ENCODE results near the gene CAMK2N2. TPM values are rescaled to one million over a fixed set of nuclear protein-coding genes. Genes with fewer than 3 reads are reported as not detected.

CAMK2N2 gene
- total RNA-seq = 0.25 and 0.33 TPM in 2 replicates

DNA sequence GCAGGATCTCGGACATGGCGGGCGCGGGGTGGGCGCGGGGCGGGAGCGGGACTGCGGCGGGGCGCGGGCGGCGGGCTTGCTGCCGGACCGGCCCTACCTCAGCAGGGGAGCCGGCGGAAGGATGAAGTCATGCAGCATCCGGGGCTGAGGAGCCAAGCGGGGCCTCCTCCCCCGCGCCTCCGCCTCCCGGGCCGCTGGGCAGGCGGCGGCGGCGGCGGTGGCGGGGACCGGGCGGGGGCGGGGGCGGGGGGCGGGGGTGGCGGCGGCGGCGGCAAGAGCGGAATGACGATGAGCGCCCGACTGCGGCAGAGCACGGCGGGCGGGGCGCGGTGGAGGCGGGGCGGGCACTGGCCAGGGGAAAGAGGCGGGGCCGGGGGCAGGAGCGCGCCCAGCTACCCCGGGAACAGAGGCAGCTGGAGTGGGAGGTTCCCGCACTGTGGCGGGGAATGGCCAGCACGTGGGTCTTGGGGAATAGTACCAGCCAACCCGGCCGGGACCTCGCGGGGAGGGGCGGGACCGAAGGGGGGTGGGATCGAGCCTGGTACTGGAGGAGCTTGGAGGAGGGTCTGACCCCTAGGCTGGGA is at the start of gene CAMK2N2:
TSS of gene CAMK2N2 (minus strand) at position 284 of the 584 bp plus-strand sequence. CDS start at position 16, 268 bp downstream.

GRCh38 chr3:184298759-184299487 is 37.6 kb upstream of the CAMK2N2 start, which contains the start of gene PSMD2:
TSS of gene PSMD2 (plus strand) at chr3:184299241. CDS start at chr3:184299267, 26 bp downstream.

DNA sequence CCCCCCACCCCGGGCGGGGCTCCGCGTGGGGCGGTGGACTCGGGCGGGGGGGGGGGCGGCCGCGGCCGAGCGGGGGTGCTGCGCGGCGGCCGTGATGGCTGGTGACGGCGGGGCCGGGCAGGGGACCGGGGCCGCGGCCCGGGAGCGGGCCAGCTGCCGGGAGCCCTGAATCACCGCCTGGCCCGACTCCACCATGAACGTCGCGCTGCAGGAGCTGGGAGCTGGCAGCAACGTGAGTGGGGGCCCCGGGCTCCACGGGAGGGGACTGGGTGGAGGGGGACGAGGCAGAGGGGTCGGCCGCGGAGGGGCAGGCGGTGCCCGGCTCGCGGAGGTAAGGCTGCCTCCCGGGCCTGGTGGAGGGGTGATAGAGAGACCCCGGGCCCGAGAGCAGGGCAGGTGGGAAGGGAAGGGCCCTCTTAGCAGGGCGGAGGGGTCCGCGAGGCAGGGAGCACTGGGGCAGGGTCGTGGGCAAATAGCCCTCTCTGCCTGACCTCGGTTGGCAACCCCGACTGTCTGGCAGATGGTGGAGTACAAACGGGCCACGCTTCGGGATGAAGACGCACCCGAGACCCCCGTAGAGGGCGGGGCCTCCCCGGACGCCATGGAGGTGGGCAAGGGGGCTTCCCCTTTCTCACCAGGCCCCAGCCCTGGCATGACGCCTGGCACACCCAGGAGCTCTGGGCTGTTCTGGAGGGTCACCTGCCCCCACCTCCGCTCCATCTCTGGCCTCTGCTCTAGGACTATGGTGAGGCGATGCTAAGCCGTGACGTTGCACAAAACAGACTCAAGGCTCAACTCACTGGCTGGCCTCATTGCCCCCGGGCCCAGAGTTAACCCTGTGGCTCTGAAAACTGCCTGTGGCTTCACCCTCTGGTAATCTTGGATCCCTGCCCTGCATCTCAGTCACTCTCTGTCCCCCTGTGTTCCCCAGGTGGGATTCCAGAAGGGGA is 14.9 kb upstream of the CAMK2N2 start, which contains the start of gene ECE2:
TSS of gene ECE2 (plus strand) at position 62 of the 950 bp plus-strand sequence. CDS start at position 194, 132 bp downstream.

GRCh38 chr3:184249412-184250166 is 11.8 kb downstream of the CAMK2N2 start, which contains the start of gene EEF1AKMT4:
TSS of gene EEF1AKMT4 (plus strand) at chr3:184249672. CDS start at chr3:184249695, 23 bp downstream.

GRCh38 chr3:184248454-184249411 is 12.6 kb downstream of the CAMK2N2 start, which contains the start of gene ALG3:
TSS of gene ALG3 (minus strand) at chr3:184248962. CDS start at chr3:184248940, 22 bp downstream.

DNA sequence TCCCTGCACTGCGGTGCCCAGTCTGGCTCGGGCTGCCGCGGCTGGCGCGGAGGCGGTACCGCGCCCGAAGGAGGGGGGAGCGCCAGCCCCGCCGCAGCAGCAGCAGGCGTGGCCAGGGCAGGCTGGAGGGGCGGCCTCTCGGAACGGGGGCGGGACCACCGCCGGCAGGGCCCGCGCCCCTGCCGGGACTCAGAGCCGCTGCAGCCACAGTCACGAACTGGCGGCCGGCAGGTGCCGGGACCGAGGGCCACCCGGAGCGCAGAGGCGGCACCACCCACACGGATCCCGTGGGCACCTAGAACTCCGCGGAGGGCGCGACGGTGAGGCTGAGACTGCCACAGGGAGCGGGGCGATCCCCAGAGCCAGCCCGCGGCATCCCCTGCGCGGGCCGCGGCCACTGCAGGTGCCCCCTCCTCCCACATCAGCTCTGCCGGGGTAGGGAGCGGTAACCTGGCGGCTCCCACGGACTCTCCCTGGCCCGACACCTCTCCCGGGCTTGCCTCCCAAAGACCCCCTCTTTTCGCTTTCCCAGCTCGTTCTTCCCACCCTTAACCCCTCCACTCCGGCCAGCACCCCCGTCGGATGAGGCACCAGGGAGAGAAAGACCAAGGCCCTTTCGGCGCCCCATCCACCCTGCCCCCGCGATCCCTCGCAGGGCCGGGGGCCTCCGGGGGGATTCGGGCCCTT is 31.8 kb downstream of the CAMK2N2 start, which contains the start of gene VWA5B2:
TSS of gene VWA5B2 (plus strand) at position 192 of the 687 bp plus-strand sequence. CDS start 944 bp downstream, outside the sequence.

Other genes starting within 250 kb of the CAMK2N2 start
- gene ABCC5, start 243.7 kb downstream of the CAMK2N2 start, total RNA-seq = 15.4 and 16.5 TPM in 2 replicates
- not detected in 2 replicates for gene HTR3D, start 229.8 kb downstream of the CAMK2N2 start, total RNA-seq
- not detected in 2 replicates for gene HTR3C, start 208.5 kb downstream of the CAMK2N2 start, total RNA-seq
- gene HTR3E, start 164.5 kb downstream of the CAMK2N2 start, total RNA-seq = not detected in 2 replicates
- 37.4 and 57.3 TPM in 2 replicates for gene EIF2B5, start 126.2 kb downstream of the CAMK2N2 start, total RNA-seq
- gene DVL3, start 106.2 kb downstream of the CAMK2N2 start, total RNA-seq = 30.9 and 38.6 TPM in 2 replicates
- 531 and 599 TPM in 2 replicates for gene AP2M1, start 86.7 kb downstream of the CAMK2N2 start, total RNA-seq
- gene ABCF3, start 75.4 kb downstream of the CAMK2N2 start, total RNA-seq = 51.6 and 57.7 TPM in 2 replicates
- gene VWA5B2, start 32.0 kb downstream of the CAMK2N2 start, total RNA-seq = not detected in 2 replicates
- gene ALG3, start 12.6 kb downstream of the CAMK2N2 start, total RNA-seq = 31.5 and 33.0 TPM in 2 replicates
- 1.6 and 2.2 TPM in 2 replicates for gene EEF1AKMT4, start 11.9 kb downstream of the CAMK2N2 start, total RNA-seq
- under 0.01 TPM in 1 of 2 replicates, not detected in the other for gene ECE2, start 14.5 kb upstream of the CAMK2N2 start, total RNA-seq
- gene PSMD2, start 37.7 kb upstream of the CAMK2N2 start, total RNA-seq = 711 and 1,487 TPM in 2 replicates
- gene EIF4G1, start 53.1 kb upstream of the CAMK2N2 start, total RNA-seq = 282 and 359 TPM in 2 replicates
- 29.7 and 42.6 TPM in 2 replicates for gene FAM131A, start 76.0 kb upstream of the CAMK2N2 start, total RNA-seq
- gene CLCN2, start 100.1 kb upstream of the CAMK2N2 start, total RNA-seq = 2.7 and 4.1 TPM in 2 replicates
- gene POLR2H, start 100.2 kb upstream of the CAMK2N2 start, total RNA-seq = 108 and 155 TPM in 2 replicates
- 0.25 and 0.66 TPM in 2 replicates for gene THPO, start 116.7 kb upstream of the CAMK2N2 start, total RNA-seq
- gene CHRD, start 118.5 kb upstream of the CAMK2N2 start, total RNA-seq = 7.4 and 9.3 TPM in 2 replicates

All from uterine smooth muscle cell (primary cell).